Stimulated activated CD8-positive, alpha-beta memory T cell treated with anti-CD3 and anti-CD28 coated beads, Interleukin-15, amount 100 ng/mL, for 1 hour (primary cell): ENCODE results near the gene CHMP3.

Experiments used
- DNase-seq: peaks from one replicate; pipeline ENCODE4 v3.0.0-alpha.2; 2020; ENCODE audit warnings: low read depth

The CHMP3 gene

GRCh38 chr2:86466306-86466705 is 96.9 kb downstream of the CHMP3 start:
- DNase-seq = no peak

- no peak for DNase-seq
Observed at GRCh38 chr2:86464652-86465051, 98.6 kb downstream of the CHMP3 start.

GRCh38 chr2:86461042-86461743 is 102.0 kb downstream of the CHMP3 start:
- DNase-seq = no peak

- DNase-seq = no peak
Observed at GRCh38 chr2:86455181-86455580, 108.1 kb downstream of the CHMP3 start.

GRCh38 chr2:86454238-86454637 is 109.0 kb downstream of the CHMP3 start:
- no peak for DNase-seq

- no peak for DNase-seq
Observed at GRCh38 chr2:86453836-86454235, 109.4 kb downstream of the CHMP3 start.
